Neural cell (in vitro differentiated cells): Measurements from ENCODE around the gene EEF1B2.

ENCODE experiments used
- CTCF ChIP-seq: fragments of 450-650 bp; IDR thresholded peaks from 2 replicates; pipeline ENCODE4 v1.5.1; 2014; ENCODE audit warnings: antibody characterized with exemption, mild to moderate bottlenecking, moderate library complexity; ENCODE audit not compliant: poor library complexity, severe bottlenecking
- EP300 ChIP-seq: fragments of 450-650 bp; conservative IDR thresholded peaks from 2 replicates; pipeline ENCODE4 v1.6.1; 2014; ENCODE audit warnings: antibody characterized with exemption, mild to moderate bottlenecking, moderate library complexity; ENCODE audit not compliant: poor library complexity, severe bottlenecking
- EZH2 ChIP-seq: fragments of 200-600, 300-800 bp; shearing (Covaris generic), sonication (generic); IDR thresholded peaks from 2 replicates; pipeline ENCODE4 v1.6.1; 2014; ENCODE audit warnings: antibody characterized with exemption, low read length, borderline replicate concordance, mild to moderate bottlenecking; ENCODE audit not compliant: insufficient read depth, poor library complexity, severe bottlenecking
- TAF1 ChIP-seq: IDR thresholded peaks from 2 replicates; pipeline ENCODE4 v1.6.1; 2012; ENCODE audit warnings: low read depth

DNA sequence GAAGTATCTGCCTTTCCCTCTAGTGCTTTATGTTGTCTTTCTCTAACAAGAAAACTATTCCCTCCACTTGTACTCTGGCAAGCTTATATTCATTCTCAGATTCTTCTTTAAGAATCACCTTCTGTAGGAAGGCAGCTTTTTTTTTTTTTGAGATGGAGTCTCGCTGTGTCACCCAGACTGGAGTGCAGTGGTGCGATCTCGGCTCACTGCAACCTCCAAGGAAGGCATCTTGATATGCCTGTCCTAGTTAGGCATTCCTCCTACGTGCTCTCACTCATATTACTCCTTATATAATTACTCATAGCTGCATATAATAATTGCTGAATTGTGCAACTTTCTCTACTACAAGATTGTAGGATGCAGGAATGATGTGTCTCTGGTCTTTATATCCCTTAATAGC lies 16.2 kb upstream of the EEF1B2 start:
- TF ChIP-seq CTCF (no peak), EP300 (no peak), TAF1 (no peak), EZH2 (no peak)
